Bronchial smooth muscle cell (primary cell): ENCODE data around the gene SPDEF. TPM values are rescaled to one million over a fixed set of nuclear protein-coding genes. Genes with fewer than 3 reads are reported as not detected.

Experiments
- total RNA-seq: library from RNA; depleted of rRNA; stranded (reverse); fragments of >200 nt; gene quantifications from 2 replicates; pipeline ENCODE4 v1.2.1, GENCODE V29; 2014

Gene SPDEF
- total RNA-seq: not detected in 2 replicates

DNA sequence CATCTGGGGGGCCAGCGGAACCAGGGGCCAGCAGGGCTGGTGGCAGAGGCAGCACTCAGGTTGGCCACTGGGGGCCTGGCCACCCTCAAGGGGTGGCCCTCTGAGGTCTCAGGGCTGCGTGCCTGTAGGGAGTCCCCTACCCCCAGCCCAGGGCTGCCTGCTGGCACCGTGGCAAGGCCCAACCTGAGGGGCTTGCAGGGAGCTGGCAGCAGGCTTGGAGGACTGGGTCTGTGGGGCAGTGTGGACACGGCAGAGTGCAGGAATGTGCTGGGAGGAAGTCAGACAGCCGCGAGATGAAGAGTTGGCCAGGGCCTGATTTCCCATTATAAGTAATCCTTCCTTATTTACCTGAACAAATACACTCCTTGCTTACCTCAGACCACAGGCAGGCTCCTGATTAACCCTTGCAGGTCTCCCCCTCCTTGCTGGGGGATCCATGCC, at the start of gene SPDEF:
Gene SPDEF (minus strand): TSS at position 299 of the 441 bp plus-strand sequence. CDS start 11,874 bp downstream, outside the sequence.

Other genes with a start within 250 kb of the SPDEF start
- gene NUDT3, start 163.7 kb downstream of the SPDEF start, total RNA-seq: 10.6 and 15.1 TPM in 2 replicates
- gene RPS10, start 130.3 kb downstream of the SPDEF start, total RNA-seq: 2,222 and 2,837 TPM in 2 replicates
- gene PACSIN1, start 90.3 kb downstream of the SPDEF start, total RNA-seq: not detected in 2 replicates
- 29.4 and 35.3 TPM in 2 replicates for gene ILRUN, start 140.4 kb upstream of the SPDEF start, total RNA-seq
- 43.5 and 47.9 TPM in 2 replicates for gene SNRPC, start 201.2 kb upstream of the SPDEF start, total RNA-seq
- gene BLTP3A, start 235.8 kb upstream of the SPDEF start, total RNA-seq: 1.2 and 1.3 TPM in 2 replicates